GM06990 (cell line): ENCODE measurements around the gene BAZ2A.

Experiments
- DNase-seq: peaks from one replicate; pipeline ENCODE4 v3.0.0-alpha.2; 2011; ENCODE audit not compliant: insufficient read length; ENCODE audit errors: extremely low read depth
- H3K27me3 ChIP-seq: replicated peaks from 2 replicates; pipeline ENCODE4 v1.6.0; 2011; ENCODE audit warnings: low read length; ENCODE audit not compliant: control insufficient read depth, insufficient read depth
- H3K36me3 ChIP-seq: 2 replicates; pipeline ENCODE4 v1.5.1; 2011; ENCODE audit warnings: low read length; ENCODE audit not compliant: control insufficient read depth, insufficient read depth
- H3K4me3 ChIP-seq: replicated peaks from 2 replicates; pipeline ENCODE4 v1.5.1; 2011; ENCODE audit warnings: low read depth, mild to moderate bottlenecking, control low read depth, low read length
- CTCF ChIP-seq: IDR thresholded peaks from 2 replicates; pipeline ENCODE4 v1.5.1; 2011; ENCODE audit warnings: low read length, control low read depth, mild to moderate bottlenecking, inconsistent platforms; ENCODE audit not compliant: insufficient read depth, poor library complexity, severe bottlenecking

BAZ2A gene

GRCh38 chr12:56599041-56599440, 31.1 kb downstream of the BAZ2A start:
- DNase-seq: no peak
- no peak for TF ChIP-seq CTCF
- no peaks in the 10 kb centered on the region for H3K27me3 ChIP-seq
- H3K36me3 ChIP-seq: peaks cover 46% of the 10 kb centered on the region
- no peak overlapping the region for H3K4me3 ChIP-seq

GRCh38 chr12:56596815-56597214, 33.3 kb downstream of the BAZ2A start:
- no peak overlapping the region for H3K4me3 ChIP-seq
- DNase-seq: no peak
- H3K27me3 ChIP-seq: no peaks in the 10 kb centered on the region
- peaks cover 32% of the 10 kb centered on the region for H3K36me3 ChIP-seq
- no peak for TF ChIP-seq CTCF

- DNase-seq: no peak
- TF ChIP-seq CTCF: peak; percentile 80
- Histone ChIP-seq H3K27me3 (no peaks in the 10 kb centered on the region), H3K36me3 (peaks cover 12% of the 10 kb centered on the region), H3K4me3 (no peak overlapping the region)
These were observed 36.1 kb downstream of the BAZ2A start for GRCh38 chr12:56593909-56594621.

GRCh38 chr12:56591961-56592360, 38.2 kb downstream of the BAZ2A start:
- H3K4me3 ChIP-seq: no peak overlapping the region
- peaks cover 6% of the 10 kb centered on the region; the same call in 1 of the 2 replicates for H3K36me3 ChIP-seq
- TF ChIP-seq CTCF: no peak
- DNase-seq: no peak
- H3K27me3 ChIP-seq: no peaks in the 10 kb centered on the region

GRCh38 chr12:56591126-56591525, 39.0 kb downstream of the BAZ2A start:
- Histone ChIP-seq H3K36me3 (peaks cover 2% of the 10 kb centered on the region; the same call in 1 of the 2 replicates), H3K4me3 (no peak overlapping the region), H3K27me3 (no peaks in the 10 kb centered on the region)
- DNase-seq: no peak
- TF ChIP-seq CTCF: peak; percentile 4
